AG08396 (cell line): ENCODE data around the gene DNAH3.
A peak's percentile ranks its signal among the peaks of the same experiment; 100 is the strongest.
"Not testable (repeated sequence)": the region's sequence is repeated elsewhere in the genome, so short reads cannot be mapped to it uniquely, and the experiment has no call there.

Source experiments
- DNase-seq: peaks from one replicate; pipeline ENCODE4 v3.0.0; 2012; ENCODE audit warnings: low spot score, mixed read lengths

DNAH3 gene

DNA sequence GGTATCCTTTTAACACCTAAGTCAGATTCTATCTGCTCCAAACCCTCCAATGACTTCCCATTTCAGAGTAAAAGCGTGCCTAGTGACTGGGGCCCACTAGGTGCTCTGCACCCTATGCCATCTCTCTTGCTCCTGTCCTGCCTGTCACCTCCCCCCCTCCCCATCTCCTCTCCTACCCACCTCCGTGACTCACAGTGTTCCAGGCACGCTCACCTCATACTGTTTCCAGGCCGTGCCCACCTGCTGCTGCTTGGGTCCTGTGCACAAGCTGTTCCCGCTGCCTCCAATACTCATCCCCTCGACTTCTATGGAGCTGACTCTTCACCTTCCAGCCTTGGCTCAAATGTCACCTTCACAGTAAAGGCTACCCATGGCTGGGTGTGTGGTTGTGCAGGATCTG lies 21.7 kb downstream of the DNAH3 start:
- no peak for DNase-seq

- DNase-seq = no peak
Measured at GRCh38 chr16:21126518-21126917, 24.1 kb downstream of the DNAH3 start.

GRCh38 chr16:21125191-21125590 lies 25.5 kb downstream of the DNAH3 start:
- DNase-seq = no peak

DNA sequence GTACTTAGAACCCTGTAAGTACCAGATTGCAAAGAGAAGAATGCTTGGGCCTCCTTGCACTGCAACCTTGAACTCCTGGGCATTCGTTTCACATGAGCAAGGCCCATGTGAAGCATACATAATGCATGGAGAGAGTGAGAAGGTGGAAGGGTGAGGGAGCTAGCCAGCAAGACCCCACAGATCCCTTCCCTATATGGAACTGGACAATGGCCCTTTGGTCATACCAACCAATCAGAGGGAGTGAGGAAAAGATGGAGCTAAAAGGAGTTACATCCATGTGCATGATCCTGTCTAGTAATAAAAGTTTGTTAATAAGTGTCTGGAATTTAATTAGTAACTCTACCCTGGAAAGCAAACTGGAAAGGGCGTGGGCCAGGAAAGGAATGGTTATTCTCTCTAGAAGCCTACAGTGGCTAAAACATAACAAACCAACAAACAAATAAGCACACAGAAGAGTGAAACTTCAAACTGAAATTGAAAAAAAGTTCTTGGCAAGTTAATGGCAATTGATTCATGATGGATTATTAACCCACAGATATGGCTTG lies 29.6 kb downstream of the DNAH3 start:
- no peak for DNase-seq

- no peak for DNase-seq
Measured at GRCh38 chr16:21117567-21117966, 33.1 kb downstream of the DNAH3 start.

DNA sequence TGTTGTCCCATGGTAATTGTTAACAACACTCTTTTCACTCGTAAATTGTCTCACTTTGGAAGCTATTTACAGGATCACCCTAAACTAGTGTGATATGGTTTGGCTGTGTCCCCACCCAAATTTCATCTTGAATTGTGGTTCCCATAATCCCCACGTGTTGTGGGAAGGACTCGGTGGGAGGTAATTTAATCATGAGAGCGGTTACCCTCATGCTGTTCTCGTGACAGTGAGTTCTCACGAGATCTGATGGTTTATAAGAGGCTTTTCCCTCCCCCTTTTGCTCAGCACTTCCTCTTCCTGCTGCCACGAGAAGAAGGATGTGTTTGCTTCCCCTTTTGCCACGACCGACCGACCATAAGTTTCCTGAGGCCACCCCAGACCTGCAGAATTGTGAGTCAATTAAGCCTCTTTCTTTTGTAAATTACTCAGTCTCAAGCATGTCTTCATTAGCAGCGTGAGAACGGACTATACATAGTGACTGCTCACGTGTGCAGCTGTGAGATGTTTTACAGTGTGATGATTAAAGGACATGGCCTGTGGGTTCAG lies 34.4 kb downstream of the DNAH3 start:
- DNase-seq = no peak

GRCh38 chr16:21115551-21115950 lies 35.1 kb downstream of the DNAH3 start:
- DNase-seq = not testable (repeated sequence)

- peak; percentile 32 for DNase-seq
Measured at GRCh38 chr16:21103941-21104860, 46.4 kb downstream of the DNAH3 start.

GRCh38 chr16:21101631-21102420 lies 48.8 kb downstream of the DNAH3 start:
- peak; percentile 29 for DNase-seq

- DNase-seq = peak; percentile 65
Measured at GRCh38 chr16:21100447-21100846, 50.2 kb downstream of the DNAH3 start.

- peak; percentile 60 for DNase-seq
Measured at GRCh38 chr16:21097151-21097550, 53.5 kb downstream of the DNAH3 start.

DNA sequence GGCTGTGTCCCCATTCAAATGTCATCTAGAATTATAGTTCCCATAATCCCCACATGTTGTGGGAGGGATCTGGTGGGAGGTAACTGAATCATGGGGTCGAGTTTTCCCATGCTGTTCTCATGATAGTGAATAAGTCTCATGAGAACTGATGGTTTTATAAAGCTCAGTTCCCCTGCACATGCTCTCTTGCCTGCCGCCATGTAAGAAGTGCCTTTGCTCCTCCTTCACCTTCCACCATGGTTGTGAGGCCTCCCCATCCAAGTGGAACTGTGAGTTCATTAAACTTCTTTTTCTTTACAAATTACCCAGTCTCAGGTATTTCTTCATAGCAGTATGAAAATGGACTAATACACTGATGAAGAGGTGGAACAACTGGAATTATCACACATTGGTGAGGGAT lies 55.9 kb downstream of the DNAH3 start:
- not testable (repeated sequence) for DNase-seq

DNA sequence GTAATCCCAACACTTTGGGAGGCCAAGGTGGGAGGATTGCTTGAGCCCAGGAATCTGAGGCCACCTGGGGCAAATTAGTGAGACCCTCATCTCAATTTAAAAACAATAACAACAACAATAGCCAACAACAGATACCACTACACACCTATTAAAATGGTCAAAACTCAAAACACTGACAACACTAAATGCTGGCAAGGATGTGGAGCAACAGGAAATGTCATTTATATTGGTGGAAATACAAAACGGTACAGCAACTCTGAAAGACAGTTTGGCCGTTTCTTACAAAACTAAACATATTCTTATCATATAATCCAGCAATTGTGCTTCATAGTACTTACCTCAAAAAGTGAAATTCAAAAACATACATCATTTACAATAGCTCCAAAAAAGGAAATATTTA lies 57.7 kb downstream of the DNAH3 start:
- no peak for DNase-seq

GRCh38 chr16:21088646-21089538 lies 61.8 kb downstream of the DNAH3 start:
- DNase-seq = peak; percentile 10

DNA sequence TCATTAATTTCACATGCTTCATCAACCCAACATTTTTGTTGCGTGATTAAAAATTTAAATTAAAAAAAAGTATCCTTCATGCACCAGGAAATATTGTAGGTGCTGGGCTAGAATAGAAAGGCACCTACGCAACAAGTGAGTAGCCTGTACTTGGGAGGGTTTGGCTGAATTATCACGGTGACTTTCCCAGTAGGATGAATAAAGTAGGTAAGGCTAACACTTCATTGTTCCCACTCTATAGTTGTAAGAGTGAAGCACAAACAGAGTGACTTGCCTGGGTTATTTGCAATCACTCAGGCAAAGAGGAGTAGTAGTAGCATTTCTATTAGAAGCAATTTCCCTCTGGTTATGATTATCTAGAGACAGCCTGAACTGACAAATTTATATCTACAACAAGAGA lies 62.5 kb downstream of the DNAH3 start:
- no peak for DNase-seq

DNA sequence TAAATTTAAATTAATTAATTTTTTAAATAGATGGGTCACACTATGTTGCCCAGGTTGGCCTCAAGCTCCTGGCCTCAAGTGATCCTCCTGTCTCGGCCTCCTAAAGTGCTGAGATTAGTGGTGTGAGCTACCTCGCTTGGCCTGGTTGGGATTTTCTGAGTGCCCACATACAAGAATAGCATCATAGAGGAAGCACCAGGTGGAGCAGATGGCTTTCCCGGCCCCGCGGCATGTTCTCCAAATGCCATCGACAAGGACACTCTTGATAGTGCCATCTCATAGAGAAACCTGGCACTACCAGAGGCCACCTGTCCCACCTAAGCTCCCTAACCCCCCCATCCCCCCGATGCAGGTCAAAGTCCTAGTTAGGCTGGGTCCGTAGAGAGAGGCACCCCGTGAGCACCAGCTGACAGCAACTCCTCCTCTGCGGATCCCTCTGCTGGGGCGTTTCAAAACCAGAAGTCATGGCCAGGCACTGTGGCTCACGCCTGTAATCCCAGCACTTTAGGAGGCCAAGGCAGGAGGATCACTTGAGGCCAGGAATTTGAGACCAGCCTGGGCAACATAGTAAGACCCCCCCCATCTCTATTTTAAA lies 65.9 kb downstream of the DNAH3 start:
- no peak for DNase-seq

- peak; percentile 61 for DNase-seq
Measured at GRCh38 chr16:21083729-21084268, 66.8 kb downstream of the DNAH3 start.

DNA sequence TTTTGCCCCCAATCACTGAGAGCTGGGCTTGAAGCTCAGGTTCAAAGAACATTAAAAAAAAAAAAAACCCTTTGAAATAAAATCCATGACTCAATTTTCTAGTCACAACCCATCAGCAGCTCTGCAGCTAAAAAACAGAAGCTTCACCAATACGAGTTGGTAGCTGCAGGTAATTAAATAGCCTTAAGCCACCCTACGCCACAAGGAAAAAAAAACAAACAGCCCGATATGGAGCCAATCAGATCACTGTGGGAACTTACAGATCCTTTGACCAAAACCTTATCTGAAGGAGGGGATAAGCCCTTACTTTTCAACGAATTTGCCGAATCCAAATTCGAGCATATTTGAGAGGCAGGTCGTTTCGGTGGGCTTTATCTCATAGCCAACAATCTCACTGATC lies 69.3 kb downstream of the DNAH3 start:
- no peak for DNase-seq

- no peak for DNase-seq
Measured at GRCh38 chr16:21078563-21078962, 72.1 kb downstream of the DNAH3 start.

DNA sequence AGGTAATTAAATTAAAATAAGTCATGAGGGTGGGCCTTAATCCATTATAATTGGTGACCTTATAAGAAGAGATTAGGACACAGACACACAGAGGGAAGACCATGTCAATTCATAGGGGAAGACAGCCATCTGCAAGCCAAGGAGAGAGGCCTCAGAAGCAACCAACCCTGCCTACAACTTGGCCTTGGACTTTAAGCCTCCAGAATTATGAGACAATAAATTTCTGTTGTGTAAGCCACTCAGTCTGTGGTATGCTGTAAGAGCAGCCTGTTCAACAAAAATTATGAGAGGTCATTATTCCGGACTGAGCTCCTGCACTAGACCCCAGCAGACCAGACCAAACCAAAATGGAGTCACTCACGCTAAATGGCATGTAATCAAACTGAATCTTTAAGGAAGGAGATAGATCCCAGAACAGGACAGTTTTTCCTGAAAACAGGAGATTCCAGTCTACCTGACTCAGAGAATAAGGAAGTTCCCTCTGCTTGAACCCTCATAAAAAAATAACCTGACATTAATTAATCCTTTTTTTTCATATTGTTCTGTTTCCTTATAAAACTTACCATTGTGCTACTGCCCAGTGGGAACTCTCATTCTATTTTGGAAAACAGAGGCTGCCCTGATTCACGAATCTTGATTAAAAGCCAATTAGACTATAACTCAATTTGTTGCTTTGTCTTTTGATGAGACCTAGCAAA lies 74.3 kb downstream of the DNAH3 start:
- DNase-seq = no peak
